A549 (cell line): ENCODE results near the gene TMEM52B. TPM values are rescaled to one million over a fixed set of nuclear protein-coding genes. Genes with fewer than 3 reads are reported as not detected.

Experiments
- ATAC-seq, 2 experiments: fragments of 200-7000 bp in 1 of 2; fragments of >200 bp in 1 of 2; cut with Nextera tagmentation in 1 of 2; cut with Tn5 transposase in 1 of 2; 3 replicates each; pipeline versions ENCODE4 v1.8.0 to v1.9.1; 2018 to 2020; ENCODE audit warnings: mild to moderate bottlenecking in 1 of 2, moderate library complexity in 1 of 2
- CTCF ChIA-PET: fragments of 300-600 bp; sonication (Branson Sonifier 250); formaldehyde crosslinking; extraction: SDS; loops from one replicate; lab custom pipeline; 2021; ENCODE audit warnings: antibody characterized with exemption, inconsistent platforms; lab: Yijun Ruan, JAX
- POLR2A ChIA-PET: fragments of 350-600 bp; formaldehyde crosslinking; extraction: SDS; loops from one replicate; lab custom pipeline; 2021; ENCODE audit warnings: antibody characterized with exemption, inconsistent platforms; lab: Yijun Ruan, JAX
- DNase-seq, 2 experiments: peaks; one replicate each; pipeline versions ENCODE4 v3.0.0 to v3.0.0-alpha.2; 2011 to 2016; ENCODE audit warnings: low read depth in 1 of 2, low spot score in 1 of 2
- FAIRE-seq: peaks from 2 replicates; lab custom pipeline; 2011; peaks lifted over from hg19 to GRCh38; lab: Jason Lieb, UNC
- H3K27ac ChIP-seq, 2 experiments: fragments of >200 bp; sonication (Bioruptor Twin); formaldehyde crosslinking; 3 replicates each; pipeline ENCODE4 v1.5.1; 2016 to 2017
- H3K4me1 ChIP-seq: fragments of >200 bp; sonication (Bioruptor Twin); formaldehyde crosslinking; 3 replicates; pipeline ENCODE4 v1.6.1; 2016
- H3K4me2 ChIP-seq: fragments of >200 bp; sonication (Bioruptor Twin); formaldehyde crosslinking; 3 replicates; pipeline ENCODE4 v1.6.1; 2016
- H3K4me3 ChIP-seq: fragments of >200 bp; sonication (Bioruptor Twin); formaldehyde crosslinking; 3 replicates; pipeline ENCODE4 v1.5.1; 2016
- H3K9me3 ChIP-seq: fragments of >200 bp; sonication (Bioruptor Twin); formaldehyde crosslinking; 3 replicates; pipeline ENCODE4 v1.6.1; 2016
- ATOH8 ChIP-seq: fragments of 250-450 bp; sonication (Bioruptor Pico); IDR thresholded peaks from 2 replicates; pipeline ENCODE4 v1.5.0; 2020; ENCODE audit warnings: low read depth, mild to moderate bottlenecking, moderate library complexity
- BCL3 ChIP-seq: fragments of >200 bp; sonication (Bioruptor Twin); formaldehyde crosslinking; IDR thresholded peaks from 3 replicates; pipeline ENCODE4 v1.6.1; 2016
- CBX2 ChIP-seq: fragments of 200-600 bp; sonication (generic); IDR thresholded peaks from 2 replicates; pipeline ENCODE4 v1.6.1; 2016; ENCODE audit warnings: low read depth, mild to moderate bottlenecking, borderline replicate concordance
- CEBPB ChIP-seq, 2 experiments: fragments of >200 bp in 1 of 2; sonication (Bioruptor Twin) in 1 of 2; formaldehyde crosslinking in 1 of 2; IDR thresholded peaks; 2 replicates each; pipeline ENCODE4 v1.6.1; 2012 to 2016
- EHMT2 ChIP-seq: fragments of 200-600 bp; sonication (generic); IDR thresholded peaks from 2 replicates; pipeline ENCODE4 v1.6.1; 2016; ENCODE audit warnings: antibody characterized with exemption, low read depth, mild to moderate bottlenecking, moderate library complexity
- ESRRA ChIP-seq: fragments of 150-350 bp; IDR thresholded peaks from 2 replicates; pipeline ENCODE4 v1.6.1; 2014; ENCODE audit warnings: mild to moderate bottlenecking, low read length, borderline replicate concordance
- FOSB ChIP-seq: fragments of 250-450 bp; sonication (Bioruptor Pico); IDR thresholded peaks from 2 replicates; pipeline ENCODE4 v1.5.0; 2020; ENCODE audit warnings: mild to moderate bottlenecking, moderate library complexity
- FOSL2 ChIP-seq, 2 experiments: fragments of 450-650 bp in 1 of 2; fragments of >200 bp in 1 of 2; sonication (Bioruptor Twin) in 1 of 2; formaldehyde crosslinking; IDR thresholded peaks; 2 replicates each; pipeline versions ENCODE4 v1.5.0 to v1.6.1; 2016 to 2020; ENCODE audit warnings: mild to moderate bottlenecking in 1 of 2, moderate library complexity in 1 of 2
- FOXS1 ChIP-seq: fragments of 250-450 bp; sonication (Bioruptor Pico); IDR thresholded peaks from 2 replicates; pipeline ENCODE4 v1.5.0; 2020; ENCODE audit warnings: mild to moderate bottlenecking, moderate library complexity
- GATA3 ChIP-seq: IDR thresholded peaks from 2 replicates; pipeline ENCODE4 v1.6.1; 2012; ENCODE audit warnings: borderline replicate concordance
- HES2 ChIP-seq: fragments of >200 bp; sonication (Bioruptor Twin); formaldehyde crosslinking; IDR thresholded peaks from 2 replicates; pipeline ENCODE4 v1.6.1; 2016
- HEYL ChIP-seq: fragments of 250-450 bp; sonication (Bioruptor Pico); IDR thresholded peaks from 2 replicates; pipeline ENCODE4 v1.8.0; 2021; ENCODE audit warnings: mild to moderate bottlenecking, moderate library complexity
- HOXA7 ChIP-seq: fragments of 250-450 bp; sonication (Bioruptor Pico); IDR thresholded peaks from 2 replicates; pipeline ENCODE4 v1.5.0; 2020; ENCODE audit warnings: mild to moderate bottlenecking, moderate library complexity
- HOXB5 ChIP-seq: fragments of 250-450 bp; sonication (Bioruptor Pico); IDR thresholded peaks from 2 replicates; pipeline ENCODE4 v1.5.0; 2020; ENCODE audit warnings: mild to moderate bottlenecking, moderate library complexity
- JUN ChIP-seq, 2 experiments: fragments of >200 bp; sonication (Bioruptor Twin); formaldehyde crosslinking; IDR thresholded peaks; 2 replicates in 1 of 2; 3 replicates in 1 of 2; pipeline ENCODE4 v1.6.1; 2016 to 2017
- JUNB ChIP-seq: fragments of >200 bp; sonication (Bioruptor Twin); formaldehyde crosslinking; IDR thresholded peaks from 2 replicates; pipeline ENCODE4 v1.6.1; 2016
- MAFK ChIP-seq: fragments of 450-650 bp; IDR thresholded peaks from 2 replicates; pipeline ENCODE4 v1.6.1; 2014; ENCODE audit not compliant: partially characterized antibody
- MAX ChIP-seq: IDR thresholded peaks from 2 replicates; pipeline ENCODE4 v1.6.1; 2012
- MAZ ChIP-seq: fragments of 150-350 bp; IDR thresholded peaks from 2 replicates; pipeline ENCODE4 v1.6.1; 2014; ENCODE audit warnings: antibody characterized with exemption, low read depth, low read length, borderline replicate concordance
- NFE2L2 ChIP-seq: fragments of 150-350 bp; conservative IDR thresholded peaks from 2 replicates; pipeline ENCODE4 v1.6.1; 2014; ENCODE audit warnings: low read length
- PBX3 ChIP-seq: IDR thresholded peaks from 2 replicates; pipeline ENCODE4 v1.6.1; 2012
- PHF8 ChIP-seq: fragments of 200-600 bp; sonication (generic); IDR thresholded peaks from 2 replicates; pipeline ENCODE4 v1.6.1; 2016; ENCODE audit warnings: low read depth, mild to moderate bottlenecking, antibody characterized with exemption, moderate library complexity, borderline replicate concordance
- POLR2AphosphoS2 ChIP-seq: conservative IDR thresholded peaks from 2 replicates; pipeline ENCODE4 v1.6.1; 2012; ENCODE audit warnings: low read length, improper control_type of control experiment, inconsistent platforms
- REST ChIP-seq: fragments of 200-600 bp; sonication (generic); IDR thresholded peaks from 2 replicates; pipeline ENCODE4 v1.6.1; 2016; ENCODE audit warnings: antibody characterized with exemption, mild to moderate bottlenecking, moderate library complexity
- ZC3H11A ChIP-seq: fragments of 450-650 bp; IDR thresholded peaks from 2 replicates; pipeline ENCODE4 v1.6.1; 2014; ENCODE audit warnings: antibody characterized with exemption, mild to moderate bottlenecking
- ZFP36 ChIP-seq: fragments of 450-650 bp; IDR thresholded peaks from 2 replicates; pipeline ENCODE4 v1.6.1; 2014; ENCODE audit warnings: borderline replicate concordance; ENCODE audit not compliant: partially characterized antibody
- ZSCAN20 ChIP-seq: fragments of 250-450 bp; sonication (Bioruptor Pico); IDR thresholded peaks from 2 replicates; pipeline ENCODE4 v1.8.0; 2022; ENCODE audit warnings: mild to moderate bottlenecking, moderate library complexity
- WGBS: methylation state at CpG from one replicate; pipeline ENCODE4 v1.1.6; 2017; ENCODE audit errors: missing lambda C conversion rate; 5-methylcytosine and 5-hydroxymethylcytosine counted together
- polyA plus RNA-seq, 4 experiments: library from polyadenylated mRNA; depleted of rRNA in 3 of 4; stranded (reverse); fragments of >200 nt; fragmentation: RNase III in 1 of 4; extraction: RNeasy Plus Mini Kit Qiagen cat#74134 plus additional on column Dnase treatment in 1 of 4; gene quantifications; 2 replicates in 3 of 4; 3 replicates in 1 of 4; pipeline ENCODE4 v1.2.3, GENCODE V29; 2011 to 2017

TMEM52B gene
- polyA plus RNA-seq, 2 of the 4 experiments (the other 2 are of a cell fraction), result 0.08 to 0.39 TPM

GRCh38 chr12:10182354-10183049, 3.7 kb downstream of the TMEM52B start:
- 21% methylated on average over 5 of the region's 5 CpGs for WGBS
- POLR2A ChIA-PET, result no interaction called here
- Histone ChIP-seq H3K9me3 (no peaks in the 10 kb centered on the region), H3K4me3 (no peak overlapping the region), H3K27ac (peak overlapping the region; percentile 31; a peak in 2 of 6 replicates), H3K4me2 (peak overlapping the region; percentile 53), H3K4me1 (peaks cover 31% of the 10 kb centered on the region)
- CTCF ChIA-PET, result interaction anchor here (0.8 to 2.4 kb wide), 2 partner anchors 10 to 29 kb away, joined by 3 to 9 read pairs; partner anchors contain the start of gene OLR1
- ATAC-seq, result peak; percentile 84 to 92
- no peak for FAIRE-seq
- DNase-seq, result peak in 1 of 2 experiments; percentile 44
- TF ChIP-seq JUNB, result peak; percentile 49; the same call in 1 of the 2 replicates
- TF ChIP-seq ZFP36, result no peak
- TF ChIP-seq CBX2, result no peak
- peak; percentile 35 for TF ChIP-seq MAFK
- TF ChIP-seq HES2, result no peak
- TF ChIP-seq PBX3, result no peak
- TF ChIP-seq REST, result no peak
- no peak for TF ChIP-seq EHMT2
- TF ChIP-seq PHF8, result no peak
- TF ChIP-seq ZC3H11A, result no peak
- no peak for TF ChIP-seq FOXS1 (CRISPR knock-in tag)
- no peak for TF ChIP-seq NFE2L2
- TF ChIP-seq GATA3, result no peak
- TF ChIP-seq ATOH8, result no peak
- no peak for TF ChIP-seq HOXB5 (CRISPR knock-in tag)
- no peak for TF ChIP-seq HEYL (CRISPR knock-in tag)
- TF ChIP-seq JUN (IDR thresholded peaks at IDR 0.05), result no peak
- TF ChIP-seq MAZ, result no peak
- TF ChIP-seq FOSL2 (IDR thresholded peaks at IDR 0.05), result 0 out of 2 replicates have a peak, but pooled peaks have one; percentile 20
- TF ChIP-seq FOSL2 (CRISPR knock-in tag; IDR thresholded peaks at IDR 0.05), result peak; percentile 74
- no peak for TF ChIP-seq BCL3
- no peak for TF ChIP-seq HOXA7 (CRISPR knock-in tag)
- TF ChIP-seq ZSCAN20 (CRISPR knock-in tag), result no peak
- TF ChIP-seq FOSB, result no peak
- TF ChIP-seq ESRRA, result no peak
- TF ChIP-seq CEBPB (IDR thresholded peaks at IDR 0.05), result 0 out of 4 replicates have a peak, but pooled peaks of 1 of the 2 experiments have one; percentile 20
- no peak for TF ChIP-seq MAX
- no peak for TF ChIP-seq POLR2AphosphoS2
